Fibroblast of gingiva (primary cell): ENCODE results near the gene DAPK2.

ENCODE experiments used
- DNase-seq: peaks from one replicate; pipeline ENCODE4 v3.0.0-alpha.2; 2011; ENCODE audit warnings: low read depth

Gene DAPK2

GRCh38 chr15:63996794-63997357 is 49.4 kb downstream of the DAPK2 start:
- no peak for DNase-seq

DNA sequence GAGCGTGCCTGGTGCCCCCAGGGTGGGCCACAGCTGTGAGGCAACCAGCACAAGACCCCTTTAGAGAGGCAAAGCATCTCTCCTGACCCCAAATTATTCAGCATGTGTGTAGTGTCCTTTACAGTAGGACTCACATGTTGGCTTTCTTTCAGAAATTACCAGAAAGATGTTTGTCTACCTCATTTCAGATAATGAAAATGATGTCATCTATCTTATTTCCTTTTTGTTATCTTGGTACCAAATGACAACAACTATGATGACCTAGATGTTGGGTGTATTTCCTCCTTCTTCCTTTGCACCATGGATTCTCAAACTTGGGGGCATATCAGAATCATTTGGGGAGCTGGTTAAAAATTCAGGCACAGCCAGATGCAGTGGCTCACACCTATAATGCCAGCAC is 50.5 kb downstream of the DAPK2 start:
- DNase-seq: no peak

DNA sequence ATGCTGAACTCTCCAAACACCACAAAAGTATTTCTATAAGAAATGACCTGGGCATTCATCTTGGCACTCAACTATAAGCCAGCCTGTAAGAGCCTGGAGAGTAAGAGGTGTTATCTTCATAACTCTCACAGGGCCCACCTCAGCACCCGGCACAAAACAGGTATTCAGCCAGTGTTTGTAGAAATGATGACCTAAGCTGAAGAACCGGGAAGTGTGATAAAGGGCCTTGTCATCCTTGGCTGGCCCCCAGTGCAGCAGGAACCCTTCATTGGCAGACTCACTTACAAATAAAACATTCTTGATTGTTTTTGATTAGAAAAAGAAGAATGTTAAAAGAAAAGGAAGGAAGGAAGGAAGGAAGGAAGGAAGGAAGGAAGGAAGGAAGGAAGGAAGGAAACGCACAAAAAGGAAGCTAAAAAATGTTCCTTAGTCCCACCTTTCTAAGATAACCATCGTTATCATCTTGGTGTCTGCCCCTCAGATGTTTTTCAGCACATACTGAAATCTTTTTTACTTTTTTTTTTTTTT is 52.1 kb downstream of the DAPK2 start:
- no peak for DNase-seq

DNA sequence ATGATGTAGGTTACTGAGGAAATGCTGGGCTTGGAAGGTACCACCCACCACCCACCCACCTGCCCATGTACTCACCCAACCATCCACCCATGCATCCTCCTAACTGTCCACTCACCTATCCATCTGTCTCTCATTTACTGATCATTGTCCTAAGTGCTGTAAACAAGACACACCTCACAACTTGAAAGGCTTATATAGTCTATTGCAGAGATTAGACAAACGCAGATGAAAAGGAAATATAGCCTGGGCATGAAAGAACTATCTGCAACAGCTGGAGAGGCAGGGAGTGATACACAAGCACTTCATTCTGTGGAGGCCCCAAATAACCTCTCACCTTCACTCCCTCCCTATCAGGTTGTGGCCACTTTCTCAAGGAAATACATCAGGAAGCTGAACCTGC is 54.0 kb downstream of the DAPK2 start:
- no peak for DNase-seq

DNA sequence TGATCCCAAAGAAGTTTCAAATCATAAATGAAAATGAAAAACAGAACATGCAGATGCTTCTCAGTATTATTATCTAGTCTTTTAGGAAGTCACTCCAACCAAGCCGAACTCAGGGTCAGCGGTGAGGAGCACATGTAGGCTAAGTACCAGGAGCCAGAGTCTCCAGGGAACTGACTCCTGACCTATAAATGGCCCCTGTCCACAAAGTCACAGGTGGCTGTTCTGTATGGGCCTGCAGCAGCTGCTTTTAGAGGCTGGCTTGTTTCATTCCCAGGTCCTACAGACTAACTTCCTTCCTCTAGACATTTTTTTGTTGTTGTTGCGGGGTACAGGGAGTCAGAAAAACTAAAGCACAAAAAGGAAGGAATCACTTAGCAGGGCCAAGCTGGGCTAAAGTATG is 54.6 kb downstream of the DAPK2 start:
- DNase-seq: no peak

DNA sequence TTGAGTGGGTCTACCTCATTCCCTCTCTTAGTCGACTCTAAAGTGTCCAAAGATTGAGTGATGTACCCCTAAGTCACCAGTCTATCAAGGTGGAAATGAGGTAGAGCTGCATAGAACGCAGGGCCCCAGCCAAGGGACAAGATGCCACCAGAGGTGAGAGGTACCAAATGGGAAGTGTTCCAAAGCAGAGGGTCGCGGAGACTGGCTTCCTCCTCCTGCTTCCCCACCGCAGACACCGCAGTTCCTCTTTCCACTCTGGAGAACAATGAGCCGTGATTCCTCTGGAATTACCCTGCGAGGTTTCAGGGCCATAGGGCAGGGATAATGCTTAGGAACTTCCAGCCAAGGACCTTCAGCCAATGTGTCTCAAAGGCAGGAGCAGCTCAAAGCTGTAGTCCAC is 55.8 kb downstream of the DAPK2 start:
- no peak for DNase-seq

DNA sequence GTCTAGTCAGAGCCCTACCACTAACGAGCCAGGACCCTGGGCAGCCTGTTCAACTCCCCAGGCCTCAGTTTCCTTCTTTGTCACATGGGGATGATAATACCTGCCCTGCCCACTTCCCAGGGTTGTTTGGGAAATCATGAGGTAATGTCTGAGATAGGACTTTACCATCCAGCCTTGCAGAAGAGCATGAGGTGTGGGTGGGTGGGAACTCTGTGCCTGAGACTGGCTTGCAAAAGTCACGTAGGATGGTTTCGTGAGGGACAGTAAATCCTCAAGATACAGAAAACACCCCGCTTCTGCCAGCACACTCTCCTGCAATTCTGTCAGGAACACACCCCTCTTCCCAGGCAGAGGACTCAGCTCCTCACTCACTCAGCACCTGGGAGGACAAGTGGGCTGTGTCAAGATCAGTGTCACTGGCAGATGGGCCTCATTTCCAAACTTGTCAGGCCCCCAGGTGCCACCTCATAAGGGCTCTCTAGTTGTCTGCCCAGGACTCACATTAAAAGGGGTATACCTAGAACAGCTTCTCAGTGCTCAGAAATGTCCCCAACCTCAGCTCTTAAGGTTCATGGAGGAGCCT is 58.4 kb downstream of the DAPK2 start:
- DNase-seq: no peak

DNA sequence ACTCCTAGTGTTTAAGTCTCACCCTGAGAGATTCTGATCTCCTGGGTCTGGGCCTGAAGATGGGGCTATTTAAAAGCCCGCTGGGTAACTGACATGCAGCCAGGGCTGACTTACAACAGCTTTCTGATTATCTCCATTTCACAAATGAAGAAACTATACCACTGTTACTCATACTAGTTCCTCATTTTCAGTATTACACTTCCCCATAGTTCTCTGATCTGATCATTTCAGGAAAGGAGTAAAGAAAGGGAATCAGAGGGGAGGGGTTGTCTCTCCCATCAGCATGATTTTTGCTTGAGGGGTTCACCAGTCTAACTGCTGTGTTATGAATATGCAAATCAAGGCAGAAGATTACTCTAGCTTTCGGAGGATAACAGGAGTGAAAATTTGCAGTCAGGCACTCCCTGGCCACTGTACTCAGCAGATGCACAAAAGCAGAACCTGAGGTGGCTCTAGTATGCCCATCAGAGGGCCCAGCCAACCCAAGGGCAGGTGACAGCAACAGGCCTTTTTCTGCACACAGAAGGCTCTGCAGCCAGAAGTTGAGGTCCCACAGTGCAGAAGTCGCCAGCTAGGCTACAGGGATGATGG is 59.4 kb downstream of the DAPK2 start:
- no peak for DNase-seq

- no peak for DNase-seq
These were observed 60.1 kb downstream of the DAPK2 start for GRCh38 chr15:63986185-63986680.

GRCh38 chr15:63985221-63986184 is 60.8 kb downstream of the DAPK2 start:
- DNase-seq: peak; percentile 12

DNA sequence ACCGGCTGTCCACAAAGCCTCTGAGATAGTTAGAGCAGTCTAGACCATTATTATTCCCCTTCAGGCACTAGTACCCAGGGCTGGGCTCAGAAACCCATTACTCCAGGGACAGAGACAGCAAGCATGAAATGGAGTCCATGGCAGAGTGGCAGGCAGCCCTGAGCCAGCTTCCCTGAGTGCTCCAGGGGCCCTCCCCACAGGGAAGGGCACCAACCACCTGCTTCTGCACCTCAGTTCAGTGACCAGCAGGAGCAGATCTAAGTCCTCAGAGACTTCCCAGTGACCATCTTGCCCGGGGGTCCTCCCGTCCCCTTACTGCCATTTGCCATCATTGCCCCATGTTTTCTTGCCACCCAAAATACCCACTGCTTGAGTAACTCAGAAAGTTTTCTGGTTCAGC is 62.0 kb downstream of the DAPK2 start:
- DNase-seq: no peak

DNA sequence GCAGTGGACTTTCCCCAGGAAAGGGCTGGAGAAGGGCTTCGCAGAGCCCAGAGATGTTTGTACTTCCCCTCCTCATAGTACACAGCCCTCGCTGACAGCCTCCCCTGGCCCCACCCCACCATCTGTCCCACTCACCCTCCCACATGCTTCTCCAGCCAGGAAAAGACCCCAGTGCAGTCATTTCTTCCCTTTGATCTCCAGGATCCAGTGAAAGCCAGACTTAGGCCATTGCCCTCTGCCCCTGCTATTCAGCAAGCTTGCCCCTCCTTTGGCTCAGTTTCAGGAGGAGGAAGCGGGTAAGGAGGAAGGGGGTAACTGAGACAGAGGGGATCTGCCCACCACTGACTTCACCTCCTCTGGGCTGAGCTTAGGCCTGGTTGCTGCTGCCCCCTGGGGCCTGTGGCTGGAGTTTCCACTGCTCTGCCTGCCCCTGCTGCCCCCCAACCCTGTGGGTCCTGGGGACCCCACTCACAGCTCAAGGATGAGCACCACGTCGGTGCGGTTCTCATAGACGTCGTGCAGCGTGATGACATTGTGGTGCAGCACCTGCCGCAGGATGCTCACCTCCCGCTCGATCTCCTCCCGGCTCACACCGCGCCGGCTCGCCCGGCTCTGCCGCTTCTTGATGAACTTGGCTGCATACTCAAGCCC is 63.1 kb downstream of the DAPK2 start:
- DNase-seq: no peak

DNA sequence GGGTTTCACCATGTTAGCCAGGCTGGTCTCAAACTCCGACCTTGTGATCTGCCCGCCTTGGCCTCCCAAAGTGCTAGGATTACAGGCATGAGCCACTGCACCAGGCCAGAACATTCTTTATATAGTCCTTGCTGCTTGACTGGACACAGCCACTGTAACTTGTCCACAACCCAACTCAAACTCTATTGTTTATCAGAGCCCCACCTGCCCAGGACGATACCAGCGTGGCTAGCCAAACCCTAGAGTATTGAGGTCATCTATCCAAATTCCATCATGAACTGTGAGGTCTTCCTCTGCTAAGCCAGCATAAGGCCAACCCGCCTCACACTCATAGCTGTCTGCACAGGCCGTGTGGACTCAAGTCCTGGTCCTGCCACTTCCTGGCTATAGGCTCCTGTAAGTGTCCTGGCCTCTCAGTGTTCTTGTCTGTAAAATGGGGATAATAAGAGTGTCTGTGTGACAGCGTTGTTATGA is 63.9 kb downstream of the DAPK2 start:
- no peak for DNase-seq

- no peak for DNase-seq
These were observed 64.5 kb downstream of the DAPK2 start for GRCh38 chr15:63981596-63982320.

DNA sequence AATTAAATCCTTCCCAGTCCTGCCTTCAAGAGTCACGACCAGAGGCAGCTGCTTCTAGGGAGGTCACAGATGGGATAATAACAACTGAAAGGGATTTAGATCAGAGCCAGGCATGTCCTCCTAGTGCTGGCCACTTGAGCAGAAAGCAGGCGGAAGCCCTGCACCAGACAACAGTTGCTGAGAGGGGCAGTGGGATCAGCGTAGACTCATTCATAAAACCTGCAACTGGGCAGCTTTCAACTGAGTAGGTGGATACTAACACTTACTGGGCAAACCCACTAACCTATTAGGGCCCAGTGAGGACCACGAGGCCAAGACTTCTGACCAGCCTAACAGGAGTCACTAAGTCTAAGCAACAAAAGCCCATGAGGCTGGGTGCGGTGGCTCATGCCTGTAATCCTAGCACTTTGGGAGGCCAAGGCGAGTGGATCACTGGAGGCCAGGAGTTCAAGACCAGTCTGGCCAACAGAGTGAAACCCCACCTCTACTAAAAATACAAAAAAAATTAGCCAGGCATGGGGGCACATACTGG is 67.0 kb downstream of the DAPK2 start:
- no peak for DNase-seq

- DNase-seq: peak; percentile 33
These were observed 67.6 kb downstream of the DAPK2 start for GRCh38 chr15:63978511-63979261.

GRCh38 chr15:63977119-63977518 is 69.2 kb downstream of the DAPK2 start:
- DNase-seq: no peak

GRCh38 chr15:63974021-63974420 is 72.3 kb downstream of the DAPK2 start:
- peak; percentile 56 for DNase-seq

DNA sequence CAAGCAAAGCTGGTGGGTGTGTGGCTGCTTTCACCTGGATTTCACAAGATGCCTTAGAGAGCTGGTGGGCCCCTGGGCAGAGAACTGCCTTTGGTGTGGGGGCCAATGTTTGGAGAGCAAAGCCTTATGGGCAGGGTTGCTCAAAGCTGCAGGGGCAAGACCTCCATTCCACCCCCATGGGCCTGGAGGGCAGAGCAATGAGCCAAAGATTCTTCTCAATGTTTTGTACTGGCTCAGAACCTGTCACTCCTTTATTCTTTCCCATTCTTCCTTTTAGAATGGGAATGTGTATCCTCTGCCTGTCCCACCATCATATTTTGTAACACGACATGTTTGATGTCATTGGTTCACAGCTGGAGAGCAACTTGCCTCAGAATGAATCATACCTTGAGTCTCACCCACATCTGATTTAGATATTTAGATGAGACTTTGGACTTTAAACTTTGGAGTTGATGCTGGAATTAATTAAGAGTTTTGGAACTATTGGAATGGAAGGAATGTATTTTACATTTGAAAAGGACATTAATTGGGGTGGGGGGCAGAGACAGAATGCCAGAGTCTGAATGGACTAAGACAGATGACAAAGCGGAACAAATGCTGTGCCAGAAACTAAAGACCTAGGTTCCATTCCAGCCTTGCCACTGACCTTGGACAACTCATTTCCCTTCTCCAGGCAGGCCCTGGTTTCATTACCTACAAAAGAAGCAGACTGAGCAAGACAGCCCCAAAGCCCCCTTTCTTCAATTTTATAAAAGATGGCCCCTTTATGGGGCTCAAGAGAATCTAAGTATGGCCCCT is 72.9 kb downstream of the DAPK2 start:
- DNase-seq: peak; percentile 78
